GM12878 (cell line): ENCODE data around the gene FNDC3A. TPM values are rescaled to one million over a fixed set of nuclear protein-coding genes. Genes with fewer than 3 reads are reported as not detected.

Source experiments
- ATF7 ChIP-seq: fragments of 450-650 bp; IDR thresholded peaks from 2 replicates; pipeline ENCODE4 v1.6.1; 2016; ENCODE audit warnings: low read depth, mild to moderate bottlenecking
- CHD2 ChIP-seq: IDR thresholded peaks from 2 replicates; pipeline ENCODE4 v1.6.1; 2011; ENCODE audit warnings: low read depth, low read length, improper control_type of control experiment, borderline replicate concordance
- CREB1 ChIP-seq: IDR thresholded peaks from 2 replicates; pipeline ENCODE4 v1.6.1; 2012; ENCODE audit warnings: low read depth, mild to moderate bottlenecking, inconsistent platforms
- EZH2 ChIP-seq: IDR thresholded peaks from 2 replicates; pipeline ENCODE4 v1.6.1; 2012; ENCODE audit warnings: low read depth, mild to moderate bottlenecking, control low read depth, inconsistent platforms, low read length, borderline replicate concordance; ENCODE audit not compliant: control insufficient read depth
- MTA2 ChIP-seq: fragments of 450-650 bp; IDR thresholded peaks from 2 replicates; pipeline ENCODE4 v1.6.1; 2016; ENCODE audit warnings: low read depth, mild to moderate bottlenecking, moderate library complexity
- MTA3 ChIP-seq: IDR thresholded peaks from 2 replicates; pipeline ENCODE4 v1.6.1; 2012; ENCODE audit warnings: low read length, inconsistent platforms, borderline replicate concordance
- NR2F1 ChIP-seq: fragments of 450-650 bp; conservative IDR thresholded peaks from 2 replicates; pipeline ENCODE4 v1.6.1; 2017; ENCODE audit warnings: mild to moderate bottlenecking
- RUNX3 ChIP-seq: IDR thresholded peaks from 2 replicates; pipeline ENCODE4 v1.6.1; 2012; ENCODE audit warnings: low read length, inconsistent platforms
- SMAD1 ChIP-seq: fragments of 450-650 bp; IDR thresholded peaks from 2 replicates; pipeline ENCODE4 v1.6.1; 2018; ENCODE audit warnings: mild to moderate bottlenecking, low read depth; ENCODE audit not compliant: partially characterized antibody
- SMAD5 ChIP-seq: IDR thresholded peaks from 2 replicates; pipeline ENCODE4 v1.6.1; 2016; ENCODE audit warnings: antibody characterized with exemption, low read depth
- ZSCAN29 ChIP-seq: fragments of 450-650 bp; IDR thresholded peaks from 2 replicates; pipeline ENCODE4 v1.6.1; 2017; ENCODE audit warnings: mild to moderate bottlenecking, moderate library complexity
- polyA plus RNA-seq, 11 experiments: library from polyadenylated mRNA; depleted of rRNA in 4 of 11; unstranded in 6 of 11; stranded (reverse) in 5 of 11; fragments of >200 nt; fragmentation: Nextera tagmentation in 4 of 11; fragmentation: Illumina TruSeq in 1 of 11; extraction: Ambion mirVana in 4 of 11; extraction: Trizol in 1 of 11; gene quantifications; 1 replicate in 1 of 11; 2 replicates in 10 of 11; pipeline versions ENCODE4 v1.2.1 to v1.2.3, GENCODE V29; 2011 to 2016; ENCODE audit warnings: inconsistent platforms in 2 of 11, missing spikeins in 2 of 11, low read depth in 1 of 11
- total RNA-seq, 4 experiments: library from RNA; depleted of rRNA in 3 of 4; stranded (reverse); fragments of >200 nt in 3 of 4; fragmentation: Illumina TruSeq in 1 of 4; extraction: Trizol in 1 of 4; gene quantifications; 2 replicates each; pipeline versions ENCODE4 v1.2.1 to v1.2.3, GENCODE V29; 2013 to 2021
- TF ChIP-seq, protein P1 (sequence below): fragments of 450-650 bp; IDR thresholded peaks from 2 replicates; pipeline ENCODE4 v1.6.1; 2016; ENCODE audit warnings: mild to moderate bottlenecking
- TF ChIP-seq, protein P2 (sequence below): IDR thresholded peaks from 2 replicates; pipeline ENCODE4 v1.6.1; 2012; ENCODE audit warnings: low read length, inconsistent platforms
- TF ChIP-seq, protein P3 (sequence below): fragments of 450-650 bp; IDR thresholded peaks from 2 replicates; pipeline ENCODE4 v1.6.1; 2017; ENCODE audit warnings: low read depth, mild to moderate bottlenecking, moderate library complexity
- TF ChIP-seq, protein P4 (sequence below): fragments of 450-650 bp; formaldehyde crosslinking; IDR thresholded peaks from 2 replicates; pipeline ENCODE4 v1.4.0; 2020; ENCODE audit warnings: mild to moderate bottlenecking, moderate library complexity

FNDC3A gene
- total and polyA plus RNA-seq, 10 of the 15 experiments (the other 5 are each of a cell fraction or from before 2014, with no cell fraction given) = 6.3 to 46.4 (median 22.8) TPM

DNA sequence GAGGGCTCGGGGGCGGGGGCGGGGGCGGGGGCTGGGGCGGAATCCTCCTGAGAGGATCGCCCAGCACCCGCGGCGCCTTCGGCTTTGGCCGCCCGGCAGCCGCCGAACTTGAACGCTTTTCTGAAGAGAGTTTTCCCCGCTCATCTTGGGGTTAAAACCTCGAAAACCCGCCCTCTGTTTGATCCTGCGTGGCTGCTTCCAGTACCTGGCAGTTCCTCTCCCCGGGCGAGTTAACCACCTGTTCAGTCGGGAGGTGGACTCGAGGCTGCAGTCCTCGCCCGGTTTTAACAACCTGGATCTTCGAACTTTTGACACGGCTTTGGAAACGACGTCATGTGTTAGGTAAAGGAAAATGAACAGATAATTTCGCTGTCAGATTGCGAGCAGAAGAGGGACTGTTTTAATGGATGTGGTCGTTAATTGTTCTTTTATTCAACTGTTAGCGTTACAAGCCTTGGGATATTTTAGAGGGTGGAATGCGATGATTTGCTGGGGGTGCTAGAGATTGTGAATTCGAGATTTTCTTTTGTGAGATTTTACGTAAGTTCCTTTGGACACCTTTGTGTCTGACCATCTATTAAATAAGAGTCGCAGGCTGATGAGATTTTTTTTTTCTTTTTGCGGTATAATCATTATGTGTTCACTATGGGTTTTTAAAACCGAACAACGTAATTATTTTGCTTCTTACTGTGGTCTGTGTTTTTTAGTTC is 1.0 kb downstream of the FNDC3A start (continued):
- no peak for TF ChIP-seq SMAD1
- TF ChIP-seq MTA3 = peak; percentile 41; the same call in 1 of the 2 replicates
- peak; percentile 13; the same call in 1 of the 2 replicates for TF ChIP-seq RUNX3
- TF ChIP-seq, protein P1, sequence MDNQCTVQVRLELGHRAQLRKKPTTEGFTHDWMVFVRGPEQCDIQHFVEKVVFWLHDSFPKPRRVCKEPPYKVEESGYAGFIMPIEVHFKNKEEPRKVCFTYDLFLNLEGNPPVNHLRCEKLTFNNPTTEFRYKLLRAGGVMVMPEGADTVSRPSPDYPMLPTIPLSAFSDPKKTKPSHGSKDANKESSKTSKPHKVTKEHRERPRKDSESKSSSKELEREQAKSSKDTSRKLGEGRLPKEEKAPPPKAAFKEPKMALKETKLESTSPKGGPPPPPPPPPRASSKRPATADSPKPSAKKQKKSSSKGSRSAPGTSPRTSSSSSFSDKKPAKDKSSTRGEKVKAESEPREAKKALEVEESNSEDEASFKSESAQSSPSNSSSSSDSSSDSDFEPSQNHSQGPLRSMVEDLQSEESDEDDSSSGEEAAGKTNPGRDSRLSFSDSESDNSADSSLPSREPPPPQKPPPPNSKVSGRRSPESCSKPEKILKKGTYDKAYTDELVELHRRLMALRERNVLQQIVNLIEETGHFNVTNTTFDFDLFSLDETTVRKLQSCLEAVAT = 0 out of 2 replicates have a peak, but pooled peaks have one; percentile 32
- no peak for TF ChIP-seq NR2F1
- 0 out of 2 replicates have a peak, but pooled peaks have one; percentile 9 for TF ChIP-seq CHD2
- TF ChIP-seq ATF7 = peak; percentile 70; the same call in 1 of the 2 replicates
- TF ChIP-seq, protein P2, sequence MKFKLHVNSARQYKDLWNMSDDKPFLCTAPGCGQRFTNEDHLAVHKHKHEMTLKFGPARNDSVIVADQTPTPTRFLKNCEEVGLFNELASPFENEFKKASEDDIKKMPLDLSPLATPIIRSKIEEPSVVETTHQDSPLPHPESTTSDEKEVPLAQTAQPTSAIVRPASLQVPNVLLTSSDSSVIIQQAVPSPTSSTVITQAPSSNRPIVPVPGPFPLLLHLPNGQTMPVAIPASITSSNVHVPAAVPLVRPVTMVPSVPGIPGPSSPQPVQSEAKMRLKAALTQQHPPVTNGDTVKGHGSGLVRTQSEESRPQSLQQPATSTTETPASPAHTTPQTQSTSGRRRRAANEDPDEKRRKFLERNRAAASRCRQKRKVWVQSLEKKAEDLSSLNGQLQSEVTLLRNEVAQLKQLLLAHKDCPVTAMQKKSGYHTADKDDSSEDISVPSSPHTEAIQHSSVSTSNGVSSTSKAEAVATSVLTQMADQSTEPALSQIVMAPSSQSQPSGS = peak; percentile 63; the same call in 1 of the 2 replicates
- 0 out of 2 replicates have a peak, but pooled peaks have one; percentile 10 for TF ChIP-seq SMAD5
- TF ChIP-seq, protein P3, sequence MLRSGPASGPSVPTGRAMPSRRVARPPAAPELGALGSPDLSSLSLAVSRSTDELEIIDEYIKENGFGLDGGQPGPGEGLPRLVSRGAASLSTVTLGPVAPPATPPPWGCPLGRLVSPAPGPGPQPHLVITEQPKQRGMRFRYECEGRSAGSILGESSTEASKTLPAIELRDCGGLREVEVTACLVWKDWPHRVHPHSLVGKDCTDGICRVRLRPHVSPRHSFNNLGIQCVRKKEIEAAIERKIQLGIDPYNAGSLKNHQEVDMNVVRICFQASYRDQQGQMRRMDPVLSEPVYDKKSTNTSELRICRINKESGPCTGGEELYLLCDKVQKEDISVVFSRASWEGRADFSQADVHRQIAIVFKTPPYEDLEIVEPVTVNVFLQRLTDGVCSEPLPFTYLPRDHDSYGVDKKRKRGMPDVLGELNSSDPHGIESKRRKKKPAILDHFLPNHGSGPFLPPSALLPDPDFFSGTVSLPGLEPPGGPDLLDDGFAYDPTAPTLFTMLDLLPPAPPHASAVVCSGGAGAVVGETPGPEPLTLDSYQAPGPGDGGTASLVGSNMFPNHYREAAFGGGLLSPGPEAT = no peak
- TF ChIP-seq ZSCAN29 = no peak
- TF ChIP-seq EZH2 = no peak
- TF ChIP-seq MTA2 = 0 out of 2 replicates have a peak, but pooled peaks have one; percentile 32
- TF ChIP-seq, protein P4, sequence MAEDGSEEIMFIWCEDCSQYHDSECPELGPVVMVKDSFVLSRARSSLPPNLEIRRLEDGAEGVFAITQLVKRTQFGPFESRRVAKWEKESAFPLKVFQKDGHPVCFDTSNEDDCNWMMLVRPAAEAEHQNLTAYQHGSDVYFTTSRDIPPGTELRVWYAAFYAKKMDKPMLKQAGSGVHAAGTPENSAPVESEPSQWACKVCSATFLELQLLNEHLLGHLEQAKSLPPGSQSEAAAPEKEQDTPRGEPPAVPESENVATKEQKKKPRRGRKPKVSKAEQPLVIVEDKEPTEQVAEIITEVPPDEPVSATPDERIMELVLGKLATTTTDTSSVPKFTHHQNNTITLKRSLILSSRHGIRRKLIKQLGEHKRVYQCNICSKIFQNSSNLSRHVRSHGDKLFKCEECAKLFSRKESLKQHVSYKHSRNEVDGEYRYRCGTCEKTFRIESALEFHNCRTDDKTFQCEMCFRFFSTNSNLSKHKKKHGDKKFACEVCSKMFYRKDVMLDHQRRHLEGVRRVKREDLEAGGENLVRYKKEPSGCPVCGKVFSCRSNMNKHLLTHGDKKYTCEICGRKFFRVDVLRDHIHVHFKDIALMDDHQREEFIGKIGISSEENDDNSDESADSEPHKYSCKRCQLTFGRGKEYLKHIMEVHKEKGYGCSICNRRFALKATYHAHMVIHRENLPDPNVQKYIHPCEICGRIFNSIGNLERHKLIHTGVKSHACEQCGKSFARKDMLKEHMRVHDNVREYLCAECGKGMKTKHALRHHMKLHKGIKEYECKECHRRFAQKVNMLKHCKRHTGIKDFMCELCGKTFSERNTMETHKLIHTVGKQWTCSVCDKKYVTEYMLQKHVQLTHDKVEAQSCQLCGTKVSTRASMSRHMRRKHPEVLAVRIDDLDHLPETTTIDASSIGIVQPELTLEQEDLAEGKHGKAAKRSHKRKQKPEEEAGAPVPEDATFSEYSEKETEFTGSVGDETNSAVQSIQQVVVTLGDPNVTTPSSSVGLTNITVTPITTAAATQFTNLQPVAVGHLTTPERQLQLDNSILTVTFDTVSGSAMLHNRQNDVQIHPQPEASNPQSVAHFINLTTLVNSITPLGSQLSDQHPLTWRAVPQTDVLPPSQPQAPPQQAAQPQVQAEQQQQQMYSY (CRISPR knock-in tag) = no peak
- 0 out of 2 replicates have a peak, but pooled peaks have one; percentile 24 for TF ChIP-seq CREB1
